Lung (tissue), 12 donors: ENCODE results near the gene NLGN1. TPM values are rescaled to one million over a fixed set of nuclear protein-coding genes. Genes with fewer than 3 reads are reported as not detected.

Source experiments
- ATAC-seq: fragments of 200-7000 bp; cut with Tn5 transposase; one replicate; pipeline ENCODE4 v1.9.1; 2020; ENCODE audit warnings: moderate number of reproducible peaks; ENCODE audit not compliant: insufficient read depth, low FRiP score
- DNase-seq, 3 donors: peaks; one replicate each; pipeline ENCODE4 v3.0.0-alpha.2; 2013 to 2017
- H3K27ac ChIP-seq, 2 donors: one replicate each; pipeline ENCODE4 v1.5.1; 2013; ENCODE audit warnings: mild to moderate bottlenecking in 2 of 2, moderate library complexity in 2 of 2, control low read depth in 1 of 2, inconsistent platforms in 1 of 2, low read depth in 1 of 2, low read length in 1 of 2
- H3K27me3 ChIP-seq, 3 donors: one replicate each; pipeline ENCODE4 v1.5.1; 2013; ENCODE audit warnings: low read length in 2 of 3; ENCODE audit not compliant: control insufficient read depth in 3 of 3, insufficient read depth in 3 of 3
- H3K36me3 ChIP-seq, 4 donors: one replicate each; pipeline ENCODE4 v1.5.1; 2013; ENCODE audit warnings: low read length in 4 of 4, mild to moderate bottlenecking in 1 of 4, moderate library complexity in 1 of 4; ENCODE audit not compliant: control insufficient read depth in 4 of 4, insufficient read depth in 4 of 4
- H3K4me1 ChIP-seq, 5 donors: one replicate each; pipeline ENCODE4 v1.5.1; 2013; ENCODE audit warnings: low read length in 5 of 5, mild to moderate bottlenecking in 2 of 5, moderate library complexity in 1 of 5; ENCODE audit not compliant: control insufficient read depth in 5 of 5, insufficient read depth in 5 of 5
- H3K4me3 ChIP-seq: one replicate; pipeline ENCODE4 v1.5.1; 2013; ENCODE audit warnings: mild to moderate bottlenecking, control low read depth, moderate library complexity
- H3K9ac ChIP-seq, 2 donors: one replicate each; pipeline ENCODE4 v1.5.1; 2013; ENCODE audit warnings: low read length in 2 of 2, control low read depth in 1 of 2; ENCODE audit not compliant: insufficient read depth in 1 of 2
- H3K9me3 ChIP-seq, 4 donors: one replicate each; pipeline ENCODE4 v1.5.1; 2013; ENCODE audit warnings: low read length in 3 of 4, mild to moderate bottlenecking in 1 of 4, moderate library complexity in 1 of 4; ENCODE audit not compliant: control insufficient read depth in 4 of 4, insufficient read depth in 3 of 4
- CTCF ChIP-seq: IDR thresholded peaks from 2 replicates; pipeline ENCODE4 v1.5.1; 2012; ENCODE audit warnings: mild to moderate bottlenecking; ENCODE audit errors: control extremely low read depth, extremely low read depth
- WGBS, 2 donors: extraction: QIAGEN DNeasy Blood & Tissue Kit; methylation state at CpG; one replicate each; pipeline ENCODE4 v1.1.7; 2013; 5-methylcytosine and 5-hydroxymethylcytosine counted together
- polyA plus RNA-seq, 2 donors: library from polyadenylated mRNA; stranded (reverse); fragments of 200-250 nt; gene quantifications; one replicate each; pipeline ENCODE4 v1.2.1, GENCODE V29; 2013
- total RNA-seq, 2 donors: library from RNA; depleted of rRNA in 1 of 2; stranded (reverse); fragments of >200 nt in 1 of 2; gene quantifications; one replicate each; pipeline ENCODE4 v1.2.1, GENCODE V29; 2014 to 2021
- donor health status: control.
- donor health status: control.
- donor health status: Bipolar disorder and iron deficiency.
- donor health status: healthy.
- donor health status: DM: yes; HTN: yes; CAD: no.

Gene NLGN1
- total and polyA plus RNA-seq, 4 donors: 0.24 to 22.2 (median 1.9) TPM

- Histone ChIP-seq H3K4me3 (no peak overlapping the region), H3K9me3 (no peaks in the 10 kb centered on the region), H3K27ac (no peak overlapping the region), H3K27me3 (no peaks in the 10 kb centered on the region), H3K9ac (no peak overlapping the region), H3K36me3 (no peaks in the 10 kb centered on the region), H3K4me1 (peaks cover 0 to 8% (median 0%) of the 10 kb centered on the region in 5 donors)
- DNase-seq (no peak), ATAC-seq (no peak)
- 78 to 92% methylated on average over 1 of the region's 1 CpG for WGBS, 2 donors
- TF ChIP-seq CTCF: no peak
These were observed 67.6 kb downstream of the NLGN1 start for GRCh38 chr3:173465112-173465511.

DNA sequence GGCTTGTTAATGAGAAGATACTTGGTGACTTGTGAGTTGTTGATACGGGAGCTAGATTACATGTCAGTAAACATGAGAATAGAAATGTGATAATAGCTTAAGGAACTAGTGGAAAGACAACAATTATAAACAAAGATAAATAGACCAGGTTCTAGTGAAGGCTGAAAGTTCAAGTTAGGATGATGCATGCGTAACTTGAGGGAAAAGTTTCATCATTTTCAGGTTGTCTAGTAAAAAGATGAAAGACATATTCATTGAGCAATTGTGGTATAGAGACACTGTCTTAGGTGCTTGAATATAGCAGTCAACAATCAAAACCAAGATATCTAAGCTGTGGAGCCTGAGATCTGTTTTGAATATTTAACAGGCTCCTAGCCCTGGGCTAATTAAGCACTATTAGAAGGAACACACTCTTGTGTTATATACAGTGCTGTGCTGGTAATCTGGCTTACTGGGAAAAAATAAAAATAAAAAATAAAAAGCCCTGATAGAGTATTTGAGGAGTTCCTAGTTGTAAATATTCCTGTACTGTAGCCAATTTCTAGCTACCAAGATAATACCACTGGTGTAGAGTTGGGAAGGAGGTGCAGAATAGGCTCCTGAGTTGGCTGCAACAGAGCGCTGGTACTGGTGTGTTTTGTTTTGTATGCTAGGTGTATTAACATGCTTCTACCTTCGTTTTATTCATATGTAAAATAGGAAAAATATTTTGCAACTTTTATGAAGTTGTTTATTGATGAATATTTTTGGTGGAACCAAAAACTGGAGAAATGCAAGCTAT is 68.5 kb downstream of the NLGN1 start:
- Histone ChIP-seq H3K4me3 (no peak overlapping the region), H3K27me3 (no peaks in the 10 kb centered on the region), H3K4me1 (peaks cover 0 to 8% (median 0%) of the 10 kb centered on the region in 5 donors), H3K9me3 (no peaks in the 10 kb centered on the region), H3K36me3 (no peaks in the 10 kb centered on the region), H3K9ac (no peak overlapping the region), H3K27ac (no peak overlapping the region)
- WGBS, 2 donors: 83 to 88% methylated on average over 4 of the region's 4 CpGs
- no peak for TF ChIP-seq CTCF
- ATAC-seq: no peak
- no peak for DNase-seq

GRCh38 chr3:173467501-173467900 is 70.0 kb downstream of the NLGN1 start:
- ATAC-seq (no peak), DNase-seq (no peak)
- Histone ChIP-seq H3K36me3 (no peaks in the 10 kb centered on the region), H3K27me3 (no peaks in the 10 kb centered on the region), H3K27ac (no peak overlapping the region), H3K9ac (no peak overlapping the region), H3K4me1 (peaks cover 0 to 11% (median 0%) of the 10 kb centered on the region in 5 donors), H3K9me3 (no peaks in the 10 kb centered on the region), H3K4me3 (no peak overlapping the region)
- TF ChIP-seq CTCF: no peak
